HepG2 (cell line): ENCODE data around the gene DIS3L2. TPM values are rescaled to one million over a fixed set of nuclear protein-coding genes. Genes with fewer than 3 reads are reported as not detected.

Experiments
- BCL3 ChIP-seq: sonication (generic); formaldehyde crosslinking; IDR thresholded peaks from 2 replicates; pipeline ENCODE4 v1.5.1; 2020; ENCODE audit warnings: mild to moderate bottlenecking, missing genetic modification reagents, moderate library complexity
- KAT8 ChIP-seq: IDR thresholded peaks from 2 replicates; pipeline ENCODE4 v1.6.1; 2016; ENCODE audit warnings: missing genetic modification reagents, missing compliant biosample characterization
- NPAS2 ChIP-seq: sonication (generic); formaldehyde crosslinking; IDR thresholded peaks from 2 replicates; pipeline ENCODE4 v1.8.0; 2022; ENCODE audit warnings: mild to moderate bottlenecking, missing genetic modification reagents, borderline replicate concordance
- NR3C1 ChIP-seq: sonication (generic); formaldehyde crosslinking; IDR thresholded peaks from 2 replicates; pipeline ENCODE4 v1.4.0; 2020; ENCODE audit warnings: missing genetic modification reagents
- NRL ChIP-seq: sonication (generic); formaldehyde crosslinking; IDR thresholded peaks from 2 replicates; pipeline ENCODE4 v1.5.0; 2020; ENCODE audit warnings: missing genetic modification reagents, mild to moderate bottlenecking, moderate library complexity, borderline replicate concordance
- SCMH1 ChIP-seq: sonication (generic); formaldehyde crosslinking; IDR thresholded peaks from 2 replicates; pipeline ENCODE4 v1.9.0; 2021; ENCODE audit warnings: missing genetic modification reagents, mild to moderate bottlenecking, borderline replicate concordance
- SKIL ChIP-seq: sonication (generic); formaldehyde crosslinking; IDR thresholded peaks from 2 replicates; pipeline ENCODE4 v1.8.0; 2022; ENCODE audit warnings: missing genetic modification reagents, mild to moderate bottlenecking, moderate library complexity, borderline replicate concordance
- SMAD3 ChIP-seq: sonication (generic); formaldehyde crosslinking; IDR thresholded peaks from 2 replicates; pipeline ENCODE4 v1.4.0; 2020; ENCODE audit warnings: missing genetic modification reagents
- XBP1 ChIP-seq: sonication (generic); formaldehyde crosslinking; IDR thresholded peaks from 2 replicates; pipeline ENCODE4 v1.5.0; 2020; ENCODE audit warnings: missing genetic modification reagents
- ZHX2 ChIP-seq, 2 experiments: sonication (generic) in 1 of 2; formaldehyde crosslinking in 1 of 2; IDR thresholded peaks; 2 replicates each; pipeline versions ENCODE4 v1.6.1 to v1.9.0; 2014 to 2022; ENCODE audit warnings: antibody characterized with exemption in 1 of 2, borderline replicate concordance in 1 of 2, inconsistent platforms in 1 of 2, low read depth in 1 of 2, missing genetic modification reagents in 1 of 2
- ZNF343 ChIP-seq: sonication (generic); formaldehyde crosslinking; IDR thresholded peaks from 2 replicates; pipeline ENCODE4 v1.4.0; 2020; ENCODE audit warnings: mild to moderate bottlenecking, missing genetic modification reagents
- ZNF547 ChIP-seq: sonication (generic); formaldehyde crosslinking; IDR thresholded peaks from 2 replicates; pipeline ENCODE4 v1.5.1; 2020; ENCODE audit warnings: mild to moderate bottlenecking, missing genetic modification reagents
- ZNF549 ChIP-seq: sonication (generic); formaldehyde crosslinking; IDR thresholded peaks from 2 replicates; pipeline ENCODE4 v1.5.0; 2020; ENCODE audit warnings: missing genetic modification reagents
- ZNF552 ChIP-seq: sonication (generic); formaldehyde crosslinking; IDR thresholded peaks from 2 replicates; pipeline ENCODE4 v1.9.0; 2022; ENCODE audit warnings: missing genetic modification reagents, mild to moderate bottlenecking, borderline replicate concordance
- ZNF749 ChIP-seq: sonication (generic); formaldehyde crosslinking; IDR thresholded peaks from 2 replicates; pipeline ENCODE4 v1.8.0; 2022; ENCODE audit warnings: mild to moderate bottlenecking, missing genetic modification reagents, moderate library complexity, borderline replicate concordance
- ZNF775 ChIP-seq: sonication (generic); formaldehyde crosslinking; IDR thresholded peaks from 2 replicates; pipeline ENCODE4 v1.4.0; 2020; ENCODE audit warnings: missing genetic modification reagents, mild to moderate bottlenecking, moderate library complexity, borderline replicate concordance
- polyA plus RNA-seq, 8 experiments: library from polyadenylated mRNA; depleted of rRNA in 3 of 8; stranded (reverse) in 7 of 8; unstranded in 1 of 8; fragments of >200 nt; fragmentation: Illumina TruSeq in 4 of 8; extraction: Trizol in 4 of 8; gene quantifications; 2 replicates each; pipeline versions ENCODE4 v1.2.1 to v1.2.3, GENCODE V29; 2011 to 2016; ENCODE audit warnings: low read depth in 4 of 8, missing spikeins in 1 of 8, mixed read lengths in 1 of 8; ENCODE audit not compliant: insufficient read depth in 1 of 8
- total RNA-seq, 5 experiments: library from RNA; depleted of rRNA; stranded (reverse); fragments of >200 nt; fragmentation: Illumina TruSeq; extraction: Trizol; gene quantifications; 2 replicates each; pipeline ENCODE4 v1.2.3, GENCODE V29; 2016; ENCODE audit warnings: low read depth in 1 of 5

DIS3L2 gene
- total and polyA plus RNA-seq, 2 of the 13 experiments (the other 11 are each of a cell fraction or from before 2014, with no cell fraction given) = 7.0 to 23.9 TPM

GRCh38 chr2:231957913-231958763 lies 3.4 kb upstream of the DIS3L2 start (continued):
- TF ChIP-seq BCL3 (CRISPR knock-in tag) (no peak), ZNF552 (CRISPR knock-in tag) (no peak), SMAD3 (CRISPR knock-in tag) (0 out of 2 replicates have a peak, but pooled peaks have one; percentile 28), ZHX2 (IDR thresholded peaks at IDR 0.05; ENCODE audit: low read depth) (no peak), ZHX2 (CRISPR knock-in tag; IDR thresholded peaks at IDR 0.05; ENCODE audit: borderline replicate concordance) (no peak), KAT8 (CRISPR knock-in tag) (no peak), SCMH1 (CRISPR knock-in tag) (no peak), SKIL (CRISPR knock-in tag) (no peak), ZNF749 (CRISPR knock-in tag) (no peak), ZNF547 (CRISPR knock-in tag) (peak; percentile 25; the same call in 1 of the 2 replicates), XBP1 (no peak), NR3C1 (CRISPR knock-in tag) (no peak), NPAS2 (CRISPR knock-in tag) (no peak), ZNF343 (CRISPR knock-in tag) (no peak), ZNF549 (CRISPR knock-in tag) (no peak), NRL (CRISPR knock-in tag) (no peak), ZNF775 (CRISPR knock-in tag) (no peak)
